ENCODE results near the gene PSMD6. TPM values are rescaled to one million over a fixed set of nuclear protein-coding genes. Genes with fewer than 3 reads are reported as not detected.
A peak's percentile ranks its signal among the peaks of the same experiment; 100 is the strongest.

Gene PSMD6
- total and polyA plus RNA-seq, 9 of the 15 experiments (the other 6 are each of a cell fraction or from before 2014, with no cell fraction given): 78.2 to 133 (median 113) TPM

DNA sequence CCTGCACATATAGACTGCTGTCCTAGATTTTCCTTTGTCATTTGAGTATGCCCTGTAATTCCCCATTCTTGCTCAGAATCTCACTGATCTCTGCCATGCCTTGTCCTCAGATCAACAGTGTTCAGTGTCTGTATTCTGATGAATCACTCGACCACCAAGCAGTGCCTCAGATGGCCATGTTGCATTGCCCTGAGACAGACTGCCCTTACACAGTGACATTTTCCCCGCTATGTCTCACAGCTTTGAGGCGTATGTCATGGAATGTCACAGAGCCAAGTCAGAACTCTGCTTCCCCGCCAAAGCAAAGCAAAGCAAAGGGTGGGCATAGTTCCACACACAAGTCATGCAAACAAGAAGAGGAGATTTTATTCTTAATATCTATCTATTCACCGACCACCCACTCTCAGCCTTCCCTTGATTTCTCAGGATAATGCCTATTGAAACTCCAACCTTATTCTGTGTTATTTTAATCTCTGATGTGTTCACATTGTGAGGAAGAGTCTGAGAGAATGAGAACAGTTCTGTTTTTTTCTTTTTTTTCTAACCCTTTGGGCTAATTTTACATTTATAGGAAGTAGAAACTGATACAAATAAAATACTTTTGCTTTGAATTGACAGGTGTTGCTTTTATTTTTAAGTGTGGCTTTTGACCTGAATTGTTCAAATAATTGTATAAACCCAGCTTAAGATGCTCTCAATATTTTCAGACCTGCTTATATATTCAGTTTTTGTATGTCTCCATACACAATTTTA lies 16.9 kb upstream of the PSMD6 start:
- no peak for ATAC-seq
- no peaks in the 10 kb centered on the region for H3K9me1 ChIP-seq (ENCODE audit: control insufficient read depth, insufficient read depth, low read length)
- BruUV-seq (replicated peaks): no TSS peak
- no peak overlapping the region for H2AFZ ChIP-seq (ENCODE audit: low read depth, low read length)
- DNase-seq (ENCODE audit: extremely low read depth in 1 of 4, low spot score in 3 of 4): no peak
- H3K4me2 ChIP-seq (ENCODE audit: insufficient read depth, low read length): no peak overlapping the region
- TF ChIP-seq, protein P1, sequence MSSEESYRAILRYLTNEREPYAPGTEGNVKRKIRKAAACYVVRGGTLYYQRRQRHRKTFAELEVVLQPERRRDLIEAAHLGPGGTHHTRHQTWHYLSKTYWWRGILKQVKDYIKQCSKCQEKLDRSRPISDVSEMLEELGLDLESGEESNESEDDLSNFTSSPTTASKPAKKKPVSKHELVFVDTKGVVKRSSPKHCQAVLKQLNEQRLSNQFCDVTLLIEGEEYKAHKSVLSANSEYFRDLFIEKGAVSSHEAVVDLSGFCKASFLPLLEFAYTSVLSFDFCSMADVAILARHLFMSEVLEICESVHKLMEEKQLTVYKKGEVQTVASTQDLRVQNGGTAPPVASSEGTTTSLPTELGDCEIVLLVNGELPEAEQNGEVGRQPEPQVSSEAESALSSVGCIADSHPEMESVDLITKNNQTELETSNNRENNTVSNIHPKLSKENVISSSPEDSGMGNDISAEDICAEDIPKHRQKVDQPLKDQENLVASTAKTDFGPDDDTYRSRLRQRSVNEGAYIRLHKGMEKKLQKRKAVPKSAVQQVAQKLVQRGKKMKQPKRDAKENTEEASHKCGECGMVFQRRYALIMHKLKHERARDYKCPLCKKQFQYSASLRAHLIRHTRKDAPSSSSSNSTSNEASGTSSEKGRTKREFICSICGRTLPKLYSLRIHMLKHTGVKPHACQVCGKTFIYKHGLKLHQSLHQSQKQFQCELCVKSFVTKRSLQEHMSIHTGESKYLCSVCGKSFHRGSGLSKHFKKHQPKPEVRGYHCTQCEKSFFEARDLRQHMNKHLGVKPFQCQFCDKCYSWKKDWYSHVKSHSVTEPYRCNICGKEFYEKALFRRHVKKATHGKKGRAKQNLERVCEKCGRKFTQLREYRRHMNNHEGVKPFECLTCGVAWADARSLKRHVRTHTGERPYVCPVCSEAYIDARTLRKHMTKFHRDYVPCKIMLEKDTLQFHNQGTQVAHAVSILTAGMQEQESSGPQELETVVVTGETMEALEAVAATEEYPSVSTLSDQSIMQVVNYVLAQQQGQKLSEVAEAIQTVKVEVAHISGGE (CRISPR knock-in tag; IDR thresholded peaks at IDR 0.05): peak in 1 of 3 experiments; percentile 80; a peak in 1 of 6 replicates
- no peak for TF ChIP-seq ZBTB1 (CRISPR knock-in tag; IDR thresholded peaks at IDR 0.05; ENCODE audit: borderline replicate concordance, low read depth)
- H3K36me3 ChIP-seq (ENCODE audit: control insufficient read depth, insufficient read depth, low read length): no peaks in the 10 kb centered on the region
- intact Hi-C loops (cut with micrococcal nuclease) (no loop called here), in situ Hi-C loops (cut with MboI) (no loop called here)
- 0% methylated on average over 5 of the region's 5 CpGs for WGBS (ENCODE audit: insufficient coverage, low coverage, missing lambda C conversion rate)
- no peak for FAIRE-seq
- H3K27me3 ChIP-seq (ENCODE audit: control insufficient read depth in 2 of 2, insufficient read depth in 2 of 2, low read length in 2 of 2): peaks cover 0 to 6% of the 10 kb centered on the region in 2 experiments; a peak in 1 of 5 replicates
- H3K27ac ChIP-seq (ENCODE audit: extremely low read depth, low read depth, low read length): no peak overlapping the region
- POLR2A ChIA-PET: no interaction called here
- no peak overlapping the region for H3K9ac ChIP-seq (ENCODE audit: insufficient read depth in 1 of 2, low read depth in 2 of 2, low read length in 2 of 2)
- no peaks in the 10 kb centered on the region for H4K20me1 ChIP-seq (replicated peaks; ENCODE audit: control insufficient read depth, insufficient read depth, low read length)
- no peak overlapping the region for H3K4me3 ChIP-seq
- H3K9me3 ChIP-seq (replicated peaks; ENCODE audit: control insufficient read depth, insufficient read depth, low read depth, low read length): no peaks in the 10 kb centered on the region
- H3K4me1 ChIP-seq (replicated peaks in 1 of 2; ENCODE audit: control insufficient read depth in 2 of 2, insufficient read depth in 2 of 2, low read length in 2 of 2): no peaks in the 10 kb centered on the region; a peak in 1 of 5 replicates
- no peaks in the 10 kb centered on the region for H3K79me2 ChIP-seq (ENCODE audit: control insufficient read depth, insufficient read depth, low read length)
- CTCF ChIA-PET (ENCODE audit: low intra/inter-chr PET ratio): no interaction called here

Data from K562 (cell line).